ENCODE data around the gene LRRC3.

DNA sequence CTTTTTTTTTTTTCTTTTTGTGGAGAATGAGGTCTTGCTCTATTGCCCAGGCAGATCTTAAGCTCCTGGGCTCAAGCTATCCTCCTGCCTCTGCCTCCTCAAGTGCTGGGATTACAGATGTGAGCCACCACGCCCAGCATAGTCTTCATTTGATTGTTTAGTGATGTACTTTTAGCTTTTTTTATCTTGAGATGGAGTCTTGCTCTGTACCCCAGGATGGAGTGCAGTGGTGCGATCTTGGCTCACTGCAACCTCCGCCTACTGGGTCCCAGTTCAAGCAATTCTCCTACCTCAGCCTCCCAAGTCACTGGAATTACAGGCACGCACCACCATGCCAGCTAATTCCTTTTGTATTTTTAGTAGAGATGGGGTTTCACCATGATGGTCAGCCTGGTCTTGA lies 24.0 kb upstream of the LRRC3 start:
- TF ChIP-seq, protein P1, sequence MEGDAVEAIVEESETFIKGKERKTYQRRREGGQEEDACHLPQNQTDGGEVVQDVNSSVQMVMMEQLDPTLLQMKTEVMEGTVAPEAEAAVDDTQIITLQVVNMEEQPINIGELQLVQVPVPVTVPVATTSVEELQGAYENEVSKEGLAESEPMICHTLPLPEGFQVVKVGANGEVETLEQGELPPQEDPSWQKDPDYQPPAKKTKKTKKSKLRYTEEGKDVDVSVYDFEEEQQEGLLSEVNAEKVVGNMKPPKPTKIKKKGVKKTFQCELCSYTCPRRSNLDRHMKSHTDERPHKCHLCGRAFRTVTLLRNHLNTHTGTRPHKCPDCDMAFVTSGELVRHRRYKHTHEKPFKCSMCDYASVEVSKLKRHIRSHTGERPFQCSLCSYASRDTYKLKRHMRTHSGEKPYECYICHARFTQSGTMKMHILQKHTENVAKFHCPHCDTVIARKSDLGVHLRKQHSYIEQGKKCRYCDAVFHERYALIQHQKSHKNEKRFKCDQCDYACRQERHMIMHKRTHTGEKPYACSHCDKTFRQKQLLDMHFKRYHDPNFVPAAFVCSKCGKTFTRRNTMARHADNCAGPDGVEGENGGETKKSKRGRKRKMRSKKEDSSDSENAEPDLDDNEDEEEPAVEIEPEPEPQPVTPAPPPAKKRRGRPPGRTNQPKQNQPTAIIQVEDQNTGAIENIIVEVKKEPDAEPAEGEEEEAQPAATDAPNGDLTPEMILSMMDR (IDR thresholded peaks at IDR 0.05): no peak
- no peak for TF ChIP-seq EZH2 (IDR thresholded peaks at IDR 0.05)
- no peak for TF ChIP-seq EZH2phosphoT487 (IDR thresholded peaks at IDR 0.05)

Data from neural progenitor cell (in vitro differentiated cells).